Measurements from ENCODE around the gene RAB1B. TPM values are rescaled to one million over a fixed set of nuclear protein-coding genes. Genes with fewer than 3 reads are reported as not detected.
A peak's percentile ranks its signal among the peaks of the same experiment; 100 is the strongest.

Gene RAB1B
- total RNA-seq, 1 donor from 2014 or later = 138 TPM

GRCh38 chr11:66263785-66264184 lies 4.7 kb upstream of the RAB1B start:
- no peak for TF ChIP-seq CTCF (IDR thresholded peaks at IDR 0.05)

GRCh38 chr11:66264383-66264782 lies 4.1 kb upstream of the RAB1B start:
- H3K9me3 ChIP-seq = no peaks in the 10 kb centered on the region
- H3K36me3 ChIP-seq = peaks cover 45% of the 10 kb centered on the region
- no peak overlapping the region for H3K27ac ChIP-seq
- intact Hi-C loops (cut with DNase I) = loop anchor here (5.0 kb wide), 1 partner anchor 42 kb away; no protein-coding TSS in a partner anchor
- H3K27me3 ChIP-seq (ENCODE audit: low read depth) = no peaks in the 10 kb centered on the region
- TF ChIP-seq CTCF (IDR thresholded peaks at IDR 0.05) = no peak
- ATAC-seq (no peak), DNase-seq (no peak)
- no peak overlapping the region for H3K4me3 ChIP-seq
- H3K4me1 ChIP-seq = peaks cover 13% of the 10 kb centered on the region

More at GRCh38 chr11:66263785-66264184, 4.7 kb upstream of the RAB1B start:
- Histone ChIP-seq H3K9me3 (no peaks in the 10 kb centered on the region), H3K4me1 (peaks cover 13% of the 10 kb centered on the region), H3K4me3 (no peak overlapping the region), H3K27ac (no peak overlapping the region), H3K27me3 (ENCODE audit: low read depth) (no peaks in the 10 kb centered on the region), H3K36me3 (peaks cover 49% of the 10 kb centered on the region)
- ATAC-seq = no peak
- intact Hi-C loops (cut with DNase I) = loop anchor here (5.0 kb wide), 1 partner anchor 41 kb away; no protein-coding TSS in a partner anchor
- no peak for DNase-seq

DNA sequence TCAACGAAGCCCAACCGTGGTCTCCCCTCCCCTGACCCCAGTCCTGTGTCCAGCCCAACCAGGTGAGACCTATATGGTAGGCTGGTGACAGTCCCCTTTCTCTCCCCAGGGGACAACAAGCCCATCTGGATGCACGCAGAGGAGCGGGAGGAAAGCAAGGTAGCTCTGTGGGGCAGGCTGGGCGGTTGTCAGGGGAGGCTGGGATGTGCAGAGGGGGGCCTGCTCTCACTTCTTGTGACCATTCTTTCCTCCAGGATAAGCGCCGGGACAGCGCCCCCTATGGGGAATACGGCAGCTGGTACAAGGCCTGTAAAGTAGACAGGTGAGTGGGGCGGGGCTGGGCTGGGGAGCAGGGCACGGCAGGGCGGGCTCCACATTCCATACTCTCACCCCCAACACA lies 3.5 kb upstream of the RAB1B start:
- peak; percentile 12 for TF ChIP-seq CTCF (IDR thresholded peaks at IDR 0.05)
- no peak overlapping the region for H3K27ac ChIP-seq
- H3K4me1 ChIP-seq = peaks cover 18% of the 10 kb centered on the region
- no peak overlapping the region for H3K4me3 ChIP-seq
- H3K27me3 ChIP-seq (ENCODE audit: low read depth) = no peaks in the 10 kb centered on the region
- DNase-seq = no peak
- no peak for ATAC-seq
- H3K9me3 ChIP-seq = no peaks in the 10 kb centered on the region
- intact Hi-C loops (cut with DNase I) = loop anchor here (5.0 kb wide), 1 partner anchor 43 kb away; no protein-coding TSS in a partner anchor
- peaks cover 40% of the 10 kb centered on the region for H3K36me3 ChIP-seq

- Histone ChIP-seq H3K27ac (no peak overlapping the region), H3K36me3 (peaks cover 36% of the 10 kb centered on the region), H3K4me3 (no peak overlapping the region), H3K9me3 (no peaks in the 10 kb centered on the region), H3K27me3 (ENCODE audit: low read depth) (no peaks in the 10 kb centered on the region), H3K4me1 (peaks cover 25% of the 10 kb centered on the region)
- DNase-seq = no peak
- ATAC-seq = no peak
- no peak for TF ChIP-seq CTCF (IDR thresholded peaks at IDR 0.05)
- intact Hi-C loops (cut with DNase I) = no loop called here
Measured at GRCh38 chr11:66265531-66266377, 2.7 kb upstream of the RAB1B start.

GRCh38 chr11:66266378-66267038 lies 1.9 kb upstream of the RAB1B start:
- ATAC-seq (no peak), DNase-seq (no peak)
- intact Hi-C loops (cut with DNase I) = no loop called here
- Histone ChIP-seq H3K27ac (peak overlapping the region; percentile 91), H3K4me1 (peaks cover 29% of the 10 kb centered on the region), H3K4me3 (peak overlapping the region; percentile 81), H3K9me3 (no peaks in the 10 kb centered on the region), H3K36me3 (peaks cover 38% of the 10 kb centered on the region), H3K27me3 (ENCODE audit: low read depth) (no peaks in the 10 kb centered on the region)
- no peak for TF ChIP-seq CTCF (IDR thresholded peaks at IDR 0.05)
